ENCODE data around the gene SUGCT. TPM values are rescaled to one million over a fixed set of nuclear protein-coding genes. Genes with fewer than 3 reads are reported as not detected.

Gene SUGCT
- total RNA-seq, 4 donors from 2014 or later: 1.1 to 3.6 (median 2.6) TPM

- TF ChIP-seq, protein P1, sequence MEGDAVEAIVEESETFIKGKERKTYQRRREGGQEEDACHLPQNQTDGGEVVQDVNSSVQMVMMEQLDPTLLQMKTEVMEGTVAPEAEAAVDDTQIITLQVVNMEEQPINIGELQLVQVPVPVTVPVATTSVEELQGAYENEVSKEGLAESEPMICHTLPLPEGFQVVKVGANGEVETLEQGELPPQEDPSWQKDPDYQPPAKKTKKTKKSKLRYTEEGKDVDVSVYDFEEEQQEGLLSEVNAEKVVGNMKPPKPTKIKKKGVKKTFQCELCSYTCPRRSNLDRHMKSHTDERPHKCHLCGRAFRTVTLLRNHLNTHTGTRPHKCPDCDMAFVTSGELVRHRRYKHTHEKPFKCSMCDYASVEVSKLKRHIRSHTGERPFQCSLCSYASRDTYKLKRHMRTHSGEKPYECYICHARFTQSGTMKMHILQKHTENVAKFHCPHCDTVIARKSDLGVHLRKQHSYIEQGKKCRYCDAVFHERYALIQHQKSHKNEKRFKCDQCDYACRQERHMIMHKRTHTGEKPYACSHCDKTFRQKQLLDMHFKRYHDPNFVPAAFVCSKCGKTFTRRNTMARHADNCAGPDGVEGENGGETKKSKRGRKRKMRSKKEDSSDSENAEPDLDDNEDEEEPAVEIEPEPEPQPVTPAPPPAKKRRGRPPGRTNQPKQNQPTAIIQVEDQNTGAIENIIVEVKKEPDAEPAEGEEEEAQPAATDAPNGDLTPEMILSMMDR (IDR thresholded peaks at IDR 0.05): no peak
- ATAC-seq (ENCODE audit: low FRiP score): no peak
Measured at GRCh38 chr7:40777730-40778312, 643.0 kb downstream of the SUGCT start.

GRCh38 chr7:40780460-40780859, 645.7 kb downstream of the SUGCT start:
- no peak for ATAC-seq (ENCODE audit: low FRiP score)
- TF ChIP-seq, protein P1 (IDR thresholded peaks at IDR 0.05): no peak

More at GRCh38 chr7:40777730-40778312, 643.0 kb downstream of the SUGCT start:
- no peak for DNase-seq (ENCODE audit: low spot score)

GRCh38 chr7:40782836-40783235, 648.0 kb downstream of the SUGCT start:
- DNase-seq (ENCODE audit: low spot score) (no peak), ATAC-seq (ENCODE audit: low FRiP score) (no peak)
- TF ChIP-seq, protein P1 (IDR thresholded peaks at IDR 0.05): no peak

More at GRCh38 chr7:40780460-40780859, 645.7 kb downstream of the SUGCT start:
- no peak for DNase-seq (ENCODE audit: low spot score)

DNA sequence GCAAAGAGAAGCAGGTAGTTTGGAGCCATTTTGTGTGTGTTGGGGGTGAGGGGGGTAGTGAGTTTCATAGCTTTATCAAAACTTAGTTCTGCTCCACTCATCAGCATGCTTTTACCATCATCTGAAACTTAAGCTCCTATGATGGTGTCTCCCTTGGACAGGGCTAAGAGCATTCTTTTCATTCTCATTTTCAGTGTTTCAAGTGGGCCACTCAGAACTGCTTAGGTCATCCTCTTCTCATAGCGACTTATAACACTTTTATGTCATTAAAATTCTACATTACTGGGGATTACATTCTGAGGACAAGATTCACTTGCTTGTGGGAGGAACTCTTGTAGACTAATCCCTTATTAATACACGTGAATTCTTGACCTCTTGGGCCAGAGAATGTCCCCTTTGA, 649.4 kb downstream of the SUGCT start:
- no peak for DNase-seq (ENCODE audit: low spot score)
- TF ChIP-seq, protein P1 (IDR thresholded peaks at IDR 0.05): no peak
- no peak for ATAC-seq (ENCODE audit: low FRiP score)

DNA sequence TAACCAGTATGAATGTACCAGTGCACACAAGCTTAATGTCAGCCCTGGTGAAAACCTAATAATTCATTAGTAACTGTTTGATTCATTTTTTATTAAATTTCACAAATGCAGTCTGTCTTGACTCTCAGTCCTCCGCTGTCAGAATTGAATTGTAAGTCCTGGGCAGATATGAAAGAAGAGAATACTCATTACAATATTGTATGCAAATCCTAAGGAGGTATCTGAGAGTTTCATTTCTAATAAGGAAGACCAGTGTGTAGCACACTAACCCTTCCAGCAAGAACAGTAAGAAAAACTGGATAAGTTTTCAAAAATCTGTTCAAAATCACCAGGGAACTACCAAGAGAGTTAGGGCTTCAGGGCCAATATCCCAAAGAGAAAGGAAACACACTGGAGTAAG, 652.1 kb downstream of the SUGCT start:
- TF ChIP-seq, protein P1 (IDR thresholded peaks at IDR 0.05): no peak
- no peak for ATAC-seq (ENCODE audit: low FRiP score)
- DNase-seq (ENCODE audit: low spot score): no peak

- DNase-seq (ENCODE audit: low spot score) (no peak), ATAC-seq (ENCODE audit: low FRiP score) (no peak)
- TF ChIP-seq, protein P1 (IDR thresholded peaks at IDR 0.05): no peak
Measured at GRCh38 chr7:40793132-40793531, 658.3 kb downstream of the SUGCT start.

DNA sequence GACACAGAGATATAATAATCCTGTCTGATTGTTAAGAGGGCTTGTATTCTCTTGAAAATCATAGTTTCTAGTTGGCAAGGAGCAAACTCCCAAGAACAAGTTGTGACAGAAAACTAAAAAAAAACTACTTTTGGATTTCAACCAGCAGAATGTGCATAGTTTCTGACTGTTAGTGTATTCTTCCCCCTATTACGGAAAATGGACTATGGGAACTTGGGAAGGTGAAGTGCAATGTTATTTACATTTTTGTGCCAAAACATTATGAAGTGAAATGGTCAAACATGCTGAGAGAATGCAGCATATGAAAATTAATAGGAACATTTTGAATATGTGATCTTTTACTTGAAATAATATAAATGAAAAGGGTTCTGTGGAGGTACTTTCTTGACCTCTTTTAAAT, 660.8 kb downstream of the SUGCT start:
- TF ChIP-seq, protein P1 (IDR thresholded peaks at IDR 0.05): no peak
- no peak for ATAC-seq (ENCODE audit: low FRiP score)
- DNase-seq (ENCODE audit: low spot score): no peak
